CD4-positive, alpha-beta T cell (primary cell): ENCODE results near the gene TESMIN. TPM values are rescaled to one million over a fixed set of nuclear protein-coding genes. Genes with fewer than 3 reads are reported as not detected.

ENCODE experiments used
- ATAC-seq: fragments of 200-7000 bp; cut with Tn5 transposase; one replicate; pipeline ENCODE4 v1.10.0; 2022; ENCODE audit warnings: mild to moderate bottlenecking; ENCODE audit not compliant: poor library complexity
- CTCF ChIA-PET: fragments of 350-600 bp; sonication (Branson Sonifier 250); formaldehyde crosslinking; loops from one replicate; lab custom pipeline; 2021; ENCODE audit warnings: antibody characterized with exemption, inconsistent platforms; lab: Charles Lee
- POLR2A ChIA-PET: fragments of 350-600 bp; sonication (Branson Sonifier 250); formaldehyde crosslinking; loops from one replicate; lab custom pipeline; 2021; ENCODE audit warnings: antibody characterized with exemption, inconsistent platforms; lab: Charles Lee
- DNase-seq, 14 experiments: peaks; one replicate each; pipeline ENCODE4 v3.0.0-alpha.2; 2013 to 2020; ENCODE audit warnings: mixed read lengths in 2 of 14
- H3K27ac ChIP-seq, 2 donors: one replicate each; pipeline versions ENCODE4 v1.5.1 to v1.7.0; 2013; ENCODE audit warnings: low read length in 2 of 2, low read depth in 1 of 2, mild to moderate bottlenecking in 1 of 2
- H3K27me3 ChIP-seq, 2 experiments: 1 replicate in 1 of 2; 2 replicates in 1 of 2; pipeline versions ENCODE4 v1.6.1 to v1.7.0; 2013; ENCODE audit warnings: low read length in 2 of 2, control low read depth in 1 of 2, mild to moderate bottlenecking in 1 of 2, moderate library complexity in 1 of 2; ENCODE audit not compliant: insufficient read depth in 2 of 2, control insufficient read depth in 1 of 2
- H3K36me3 ChIP-seq: one replicate; pipeline ENCODE4 v1.6.1; 2013; ENCODE audit warnings: low read length, control low read depth; ENCODE audit not compliant: insufficient read depth
- H3K4me1 ChIP-seq: one replicate; pipeline ENCODE4 v1.6.1; 2013; ENCODE audit warnings: low read length, control low read depth; ENCODE audit not compliant: insufficient read depth
- H3K4me3 ChIP-seq: one replicate; pipeline ENCODE4 v1.5.1; 2013; ENCODE audit warnings: mild to moderate bottlenecking, low read length, moderate library complexity
- H3K9me3 ChIP-seq, 2 experiments: 1 replicate in 1 of 2; 2 replicates in 1 of 2; pipeline versions ENCODE4 v1.6.1 to v1.7.0; 2013; ENCODE audit warnings: low read length in 2 of 2, mild to moderate bottlenecking in 2 of 2, control low read depth in 1 of 2, moderate library complexity in 1 of 2; ENCODE audit not compliant: control insufficient read depth in 1 of 2, insufficient read depth in 1 of 2
- H3K27ac Mint-ChIP-seq: one replicate; pipeline ENCODE4 v1.8.0; 2020; ENCODE audit warnings: mixed read lengths
- H3K27me3 Mint-ChIP-seq: one replicate; pipeline ENCODE4 v1.8.0; 2021; ENCODE audit warnings: mixed read lengths
- H3K36me3 Mint-ChIP-seq: one replicate; pipeline ENCODE4 v1.8.0; 2021; ENCODE audit warnings: low read depth, mixed read lengths
- H3K4me1 Mint-ChIP-seq: one replicate; pipeline ENCODE4 v1.8.0; 2021; ENCODE audit warnings: low read depth, mixed read lengths
- H3K4me3 Mint-ChIP-seq: one replicate; pipeline ENCODE4 v1.8.0; 2020; ENCODE audit warnings: mild to moderate bottlenecking, mixed read lengths
- H3K9me3 Mint-ChIP-seq: one replicate; pipeline ENCODE4 v1.8.0; 2020; ENCODE audit warnings: mixed read lengths
- intact Hi-C, 2 experiments: fragments of 100-400 bp; cut with DNase I in 1 of 2; cut with micrococcal nuclease in 1 of 2; formaldehyde crosslinking; loops; one replicate each; pipeline versions ENCODE4 v1.15.1 to v1.9.0; 2023 to 2025; cut with DNase I, micrococcal nuclease
- total RNA-seq, 174 experiments: library from RNA in 2 of 174; stranded (reverse) in 2 of 174; gene quantifications; one replicate each; pipeline ENCODE4 v1.2.3 and lab custom pipeline; 2021 to 2026
- TF ChIP-seq, protein P1 (sequence below): fragments of 200-600 bp; IDR thresholded peaks from one replicate; pipeline ENCODE4 v1.8.0; 2022; ENCODE audit warnings: antibody characterized with exemption, mild to moderate bottlenecking

The TESMIN gene
- total RNA-seq, 2 experiments from 2014 or later = 3.7 to 4.3 TPM

DNA sequence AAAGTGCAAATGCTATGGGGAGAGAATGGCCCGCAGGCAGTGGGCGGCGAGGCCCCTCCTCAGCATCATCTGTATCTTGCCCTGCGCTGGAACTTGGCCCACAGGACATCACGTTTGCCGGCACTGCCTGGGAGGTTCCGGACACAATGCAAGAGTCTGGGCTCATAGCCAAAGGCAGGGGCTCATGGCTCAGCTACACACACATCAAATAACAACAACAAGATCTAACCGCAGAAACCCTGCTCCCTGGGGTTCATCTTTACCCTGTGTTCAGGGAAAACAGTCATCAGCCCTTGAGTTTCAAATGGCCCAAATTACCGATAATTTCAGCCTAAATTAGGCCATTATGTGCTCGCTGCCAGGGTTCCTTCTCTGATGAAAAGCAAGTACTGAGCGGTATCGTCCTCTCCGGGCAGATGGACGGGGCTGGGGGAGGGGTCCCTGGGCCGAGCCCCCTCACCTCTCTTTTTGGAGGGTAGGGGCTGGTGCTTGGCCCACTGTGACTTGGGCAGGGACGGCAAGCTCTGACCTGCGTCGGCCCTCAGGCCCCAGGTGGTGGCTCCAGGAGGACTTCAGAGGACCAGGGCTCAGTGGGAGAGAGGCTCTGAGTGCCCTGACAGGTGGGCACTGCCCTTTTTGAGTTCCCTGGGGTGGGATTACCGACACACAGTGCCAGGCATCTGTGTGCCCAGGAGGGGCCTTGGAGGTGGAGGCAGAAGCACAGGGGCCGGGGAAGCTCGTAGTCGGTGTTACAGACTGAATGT lies 92.0 kb downstream of the TESMIN start:
- CTCF ChIA-PET = no interaction called here
- no peaks in the 10 kb centered on the region for H3K9me3 Mint-ChIP-seq
- no peaks in the 10 kb centered on the region for H3K36me3 Mint-ChIP-seq
- DNase-seq (peak in 1 of 14 experiments; percentile 4), ATAC-seq (no peak)
- no peak overlapping the region for H3K27ac ChIP-seq
- intact Hi-C loops = no loop called here
- TF ChIP-seq, protein P1, sequence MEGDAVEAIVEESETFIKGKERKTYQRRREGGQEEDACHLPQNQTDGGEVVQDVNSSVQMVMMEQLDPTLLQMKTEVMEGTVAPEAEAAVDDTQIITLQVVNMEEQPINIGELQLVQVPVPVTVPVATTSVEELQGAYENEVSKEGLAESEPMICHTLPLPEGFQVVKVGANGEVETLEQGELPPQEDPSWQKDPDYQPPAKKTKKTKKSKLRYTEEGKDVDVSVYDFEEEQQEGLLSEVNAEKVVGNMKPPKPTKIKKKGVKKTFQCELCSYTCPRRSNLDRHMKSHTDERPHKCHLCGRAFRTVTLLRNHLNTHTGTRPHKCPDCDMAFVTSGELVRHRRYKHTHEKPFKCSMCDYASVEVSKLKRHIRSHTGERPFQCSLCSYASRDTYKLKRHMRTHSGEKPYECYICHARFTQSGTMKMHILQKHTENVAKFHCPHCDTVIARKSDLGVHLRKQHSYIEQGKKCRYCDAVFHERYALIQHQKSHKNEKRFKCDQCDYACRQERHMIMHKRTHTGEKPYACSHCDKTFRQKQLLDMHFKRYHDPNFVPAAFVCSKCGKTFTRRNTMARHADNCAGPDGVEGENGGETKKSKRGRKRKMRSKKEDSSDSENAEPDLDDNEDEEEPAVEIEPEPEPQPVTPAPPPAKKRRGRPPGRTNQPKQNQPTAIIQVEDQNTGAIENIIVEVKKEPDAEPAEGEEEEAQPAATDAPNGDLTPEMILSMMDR = no peak
- no peaks in the 10 kb centered on the region for H3K4me1 ChIP-seq
- peaks cover 8% of the 10 kb centered on the region for H3K27me3 Mint-ChIP-seq
- POLR2A ChIA-PET = no interaction called here
- H3K36me3 ChIP-seq = no peaks in the 10 kb centered on the region
- H3K4me3 Mint-ChIP-seq = no peak overlapping the region
- H3K4me3 ChIP-seq = no peak overlapping the region
- H3K9me3 ChIP-seq = peaks cover 0 to 17% of the 10 kb centered on the region in 2 experiments
- peaks cover 0 to 2% of the 10 kb centered on the region in 2 experiments for H3K27me3 ChIP-seq
- H3K27ac Mint-ChIP-seq = no peak overlapping the region
- H3K4me1 Mint-ChIP-seq = no peaks in the 10 kb centered on the region

DNA sequence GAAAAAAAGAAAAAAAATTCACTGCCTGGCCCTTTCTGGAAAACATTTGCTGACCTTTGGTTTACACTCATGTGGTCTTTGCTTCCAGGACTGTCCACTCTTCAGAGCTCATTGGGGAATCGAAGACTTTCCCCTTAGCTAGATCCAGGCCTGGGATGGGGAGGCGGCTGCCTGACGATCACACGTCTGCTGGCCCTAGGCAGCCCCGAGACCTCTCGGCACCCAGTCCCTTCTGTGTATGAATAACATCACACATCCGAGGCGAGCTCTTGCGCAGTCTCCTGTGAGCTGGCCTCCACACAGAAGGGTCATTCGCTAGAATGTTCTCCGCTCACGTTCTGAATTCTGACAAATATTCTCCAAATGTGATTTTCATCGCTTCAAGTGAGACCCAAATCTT lies 92.7 kb downstream of the TESMIN start:
- ChIA-PET POLR2A (no interaction called here), CTCF (no interaction called here)
- Histone ChIP-seq H3K4me3 (no peak overlapping the region), H3K27ac (no peak overlapping the region), H3K9me3 (peaks cover 0 to 23% of the 10 kb centered on the region in 2 experiments), H3K36me3 (no peaks in the 10 kb centered on the region), H3K27me3 (peaks cover 0 to 2% of the 10 kb centered on the region in 2 experiments), H3K4me1 (no peaks in the 10 kb centered on the region)
- Mint-ChIP-seq H3K27ac (no peak overlapping the region), H3K27me3 (peaks cover 8% of the 10 kb centered on the region), H3K4me1 (no peaks in the 10 kb centered on the region), H3K9me3 (no peaks in the 10 kb centered on the region), H3K4me3 (no peak overlapping the region), H3K36me3 (no peaks in the 10 kb centered on the region)
- intact Hi-C loops = no loop called here
- DNase-seq (no peak), ATAC-seq (no peak)
- TF ChIP-seq, protein P1 = no peak

DNA sequence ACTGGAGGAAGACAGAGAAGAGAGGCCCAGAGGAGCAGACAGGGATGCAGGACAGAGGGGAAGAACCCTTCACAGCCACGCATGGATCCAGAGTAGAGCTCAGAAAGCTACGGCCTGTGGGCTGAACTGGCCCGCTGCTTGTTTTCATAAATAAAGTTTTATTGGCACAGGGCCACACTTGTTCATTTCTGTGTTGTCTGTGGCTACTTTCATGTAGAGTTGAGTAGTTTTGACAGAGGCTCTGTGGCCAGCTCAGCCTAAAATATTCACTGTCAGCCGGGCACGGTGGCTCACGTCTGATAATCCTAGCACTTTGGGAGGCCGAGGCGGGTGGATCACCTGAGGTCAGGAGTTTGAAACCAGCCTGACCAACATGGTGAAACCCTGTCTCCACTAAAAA lies 93.2 kb downstream of the TESMIN start:
- no peak for ATAC-seq
- Mint-ChIP-seq H3K4me1 (no peaks in the 10 kb centered on the region), H3K4me3 (no peak overlapping the region), H3K27me3 (peaks cover 12% of the 10 kb centered on the region), H3K27ac (no peak overlapping the region), H3K36me3 (no peaks in the 10 kb centered on the region), H3K9me3 (no peaks in the 10 kb centered on the region)
- ChIA-PET POLR2A (no interaction called here), CTCF (no interaction called here)
- Histone ChIP-seq H3K36me3 (no peaks in the 10 kb centered on the region), H3K27me3 (peaks cover 0 to 4% of the 10 kb centered on the region in 2 experiments), H3K4me3 (no peak overlapping the region), H3K4me1 (no peaks in the 10 kb centered on the region), H3K27ac (no peak overlapping the region), H3K9me3 (peaks cover 0 to 29% of the 10 kb centered on the region in 2 experiments)
- intact Hi-C loops = no loop called here
- TF ChIP-seq, protein P1 = no peak
- no peak for DNase-seq

Other genes with a start within 250 kb of the TESMIN start
- not detected for gene GAL, start 67.0 kb downstream of the TESMIN start, total RNA-seq
- gene CPT1A, start 90.4 kb upstream of the TESMIN start, total RNA-seq = 10 to 100 TPM; 11.3 to 13.2 TPM
- gene MRPL21, start 152.3 kb upstream of the TESMIN start, total RNA-seq = 10 to 100 TPM; 47.5 to 48.0 TPM
- gene IGHMBP2, start 152.4 kb upstream of the TESMIN start, total RNA-seq = 10 to 100 TPM; 17.5 to 18.5 TPM
- gene MRGPRD, start 229.5 kb upstream of the TESMIN start, total RNA-seq = not detected